H1 (cell line): ENCODE measurements around the gene YPEL2. TPM values are rescaled to one million over a fixed set of nuclear protein-coding genes. Genes with fewer than 3 reads are reported as not detected.

ENCODE experiments used
- CTCF ChIA-PET: fragments of 300-600 bp; sonication (Branson Sonifier 250); formaldehyde crosslinking; loops from one replicate; lab custom pipeline; 2021; ENCODE audit not compliant: partially characterized antibody; lab: Charles Lee
- POLR2A ChIA-PET: fragments of 300-600 bp; sonication (Branson Sonifier 250); formaldehyde crosslinking; loops from one replicate; lab custom pipeline; 2021; ENCODE audit warnings: inconsistent platforms; ENCODE audit not compliant: partially characterized antibody; lab: Charles Lee
- DNase-seq, 2 experiments: peaks; one replicate each; pipeline versions ENCODE4 v3.0.0 to v3.0.0-alpha.2; 2010 to 2022; ENCODE audit warnings: low spot score in 2 of 2, low read depth in 1 of 2, mixed read lengths in 1 of 2
- FAIRE-seq: peaks from 2 replicates; lab custom pipeline; 2011; peaks lifted over from hg19 to GRCh38; lab: Jason Lieb, UNC
- H2AFZ ChIP-seq: 2 replicates; pipeline ENCODE4 v1.8.1; 2012; ENCODE audit warnings: low read length, inconsistent platforms
- H2AK5ac ChIP-seq: 2 replicates; pipeline ENCODE4 v1.6.1; 2013; ENCODE audit warnings: low read depth, low read length
- H2BK120ac ChIP-seq: replicated peaks from 2 replicates; pipeline ENCODE3; 2013; ENCODE audit warnings: low read depth, low read length, inconsistent platforms
- H2BK12ac ChIP-seq: 2 replicates; pipeline ENCODE4 v1.6.1; 2013; ENCODE audit warnings: low read depth, low read length
- H2BK15ac ChIP-seq: 2 replicates; pipeline ENCODE4 v1.6.1; 2013; ENCODE audit warnings: low read length
- H2BK20ac ChIP-seq: 2 replicates; pipeline ENCODE4 v1.6.1; 2013; ENCODE audit warnings: low read length
- H2BK5ac ChIP-seq: 2 replicates; pipeline ENCODE4 v1.6.1; 2013; ENCODE audit warnings: low read depth, low read length
- H3K14ac ChIP-seq: 2 replicates; pipeline ENCODE4 v1.6.1; 2013; ENCODE audit warnings: inconsistent platforms; ENCODE audit not compliant: insufficient read length
- H3K18ac ChIP-seq: 2 replicates; pipeline ENCODE4 v1.6.1; 2013; ENCODE audit warnings: low read length; ENCODE audit errors: extremely low read depth
- H3K23ac ChIP-seq: 2 replicates; pipeline ENCODE4 v1.6.1; 2013; ENCODE audit warnings: inconsistent platforms; ENCODE audit not compliant: insufficient read length
- H3K23me2 ChIP-seq: 2 replicates; pipeline ENCODE4 v1.6.1; 2013; ENCODE audit warnings: low read depth, low read length
- H3K27ac ChIP-seq: 2 replicates; pipeline ENCODE4 v1.6.1; 2011; ENCODE audit warnings: low read depth, low read length, inconsistent platforms
- H3K27me3 ChIP-seq, 4 experiments: replicated peaks in 1 of 4; 1 replicate in 1 of 4; 2 replicates in 3 of 4; pipeline versions ENCODE4 v1.6.1 to v1.8.1; 2011 to 2013; ENCODE audit warnings: low read length in 3 of 4, mild to moderate bottlenecking in 3 of 4, inconsistent platforms in 2 of 4, mixed read lengths in 2 of 4, moderate library complexity in 1 of 4; ENCODE audit not compliant: control insufficient read depth in 3 of 4, insufficient read depth in 3 of 4; ENCODE audit errors: extremely low read depth in 1 of 4
- H3K36me3 ChIP-seq, 4 experiments: 2 replicates each; pipeline versions ENCODE4 v1.6.1 to v1.8.1; 2011 to 2013; ENCODE audit warnings: mild to moderate bottlenecking in 4 of 4, low read length in 3 of 4, moderate library complexity in 2 of 4, control low read depth in 1 of 4, inconsistent platforms in 1 of 4; ENCODE audit not compliant: insufficient read depth in 4 of 4, control insufficient read depth in 2 of 4
- H3K4ac ChIP-seq: replicated peaks from 2 replicates; pipeline ENCODE3; 2013; ENCODE audit warnings: low read length, low read depth, mixed read lengths, inconsistent platforms; ENCODE audit not compliant: insufficient read length
- H3K4me1 ChIP-seq, 4 experiments: replicated peaks in 1 of 4; 1 replicate in 1 of 4; 2 replicates in 3 of 4; pipeline versions ENCODE4 v1.6.1 to v1.8.1; 2011 to 2013; ENCODE audit warnings: low read length in 3 of 4, inconsistent platforms in 2 of 4, mixed read lengths in 1 of 4; ENCODE audit not compliant: insufficient read depth in 4 of 4, control insufficient read depth in 3 of 4
- H3K4me2 ChIP-seq, 2 experiments: 2 replicates each; pipeline versions ENCODE4 v1.6.1 to v1.8.1; 2011 to 2013; ENCODE audit warnings: low read depth in 2 of 2, low read length in 2 of 2, control low read depth in 1 of 2, inconsistent platforms in 1 of 2, mild to moderate bottlenecking in 1 of 2; ENCODE audit not compliant: insufficient read depth in 1 of 2
- H3K4me3 ChIP-seq, 4 experiments: fragments of 200-600, 300-600 bp in 1 of 4; sonication (generic), shearing (Covaris generic), sonication (Bioruptor Twin) in 1 of 4; 2 replicates each; pipeline versions ENCODE4 v1.5.1 to v1.8.1; 2011 to 2016; ENCODE audit warnings: low read length in 4 of 4, low read depth in 3 of 4, control low read depth in 2 of 4, inconsistent platforms in 2 of 4, mild to moderate bottlenecking in 2 of 4, mixed read lengths in 1 of 4, moderate library complexity in 1 of 4; ENCODE audit not compliant: insufficient read depth in 2 of 4; ENCODE audit errors: extremely low read depth in 1 of 4
- H3K56ac ChIP-seq: replicated peaks from 2 replicates; pipeline ENCODE3; 2013; ENCODE audit warnings: low read depth, mild to moderate bottlenecking, mixed read lengths, low read length, inconsistent platforms; ENCODE audit not compliant: insufficient read length
- H3K79me1 ChIP-seq: 2 replicates; pipeline ENCODE4 v1.6.1; 2013; ENCODE audit warnings: low read depth, low read length, control low read depth
- H3K79me2 ChIP-seq, 2 experiments: 2 replicates each; pipeline versions ENCODE4 v1.6.1 to v1.8.1; 2012 to 2013; ENCODE audit warnings: low read length in 2 of 2, mild to moderate bottlenecking in 2 of 2, inconsistent platforms in 1 of 2; ENCODE audit not compliant: insufficient read depth in 2 of 2, control insufficient read depth in 1 of 2
- H3K9ac ChIP-seq, 4 experiments: replicated peaks in 1 of 4; 1 replicate in 1 of 4; 2 replicates in 3 of 4; pipeline versions ENCODE4 v1.6.1 to v1.8.1; 2011 to 2013; ENCODE audit warnings: low read depth in 3 of 4, low read length in 3 of 4, control low read depth in 2 of 4, mild to moderate bottlenecking in 2 of 4, moderate library complexity in 2 of 4, inconsistent platforms in 1 of 4; ENCODE audit errors: extremely low read depth in 1 of 4
- H3K9me3 ChIP-seq, 2 experiments: 2 replicates each; pipeline versions ENCODE4 v1.6.1 to v1.8.1; 2012 to 2013; ENCODE audit warnings: mild to moderate bottlenecking in 2 of 2, moderate library complexity in 2 of 2, control low read depth in 1 of 2, inconsistent platforms in 1 of 2, low read depth in 1 of 2, low read length in 1 of 2, mixed read lengths in 1 of 2; ENCODE audit not compliant: insufficient read depth in 2 of 2
- H4K20me1 ChIP-seq, 2 experiments: replicated peaks in 1 of 2; 2 replicates each; pipeline versions ENCODE3 to v1.8.1; 2011 to 2013; ENCODE audit warnings: inconsistent platforms in 2 of 2, low read length in 2 of 2, mild to moderate bottlenecking in 1 of 2; ENCODE audit not compliant: insufficient read depth in 2 of 2, control insufficient read depth in 1 of 2
- H4K5ac ChIP-seq: 2 replicates; pipeline ENCODE4 v1.6.1; 2013; ENCODE audit warnings: low read length, low read depth, mixed read lengths, inconsistent platforms; ENCODE audit not compliant: insufficient read length
- H4K8ac ChIP-seq: 2 replicates; pipeline ENCODE4 v1.8.0; 2013; ENCODE audit warnings: mild to moderate bottlenecking, moderate library complexity, low read length, inconsistent platforms; ENCODE audit not compliant: insufficient read depth; ENCODE audit errors: extremely low read depth
- H4K91ac ChIP-seq: replicated peaks from 2 replicates; pipeline ENCODE3; 2013; ENCODE audit warnings: low read length, mixed read lengths, inconsistent platforms; ENCODE audit not compliant: insufficient read length
- BCL11A ChIP-seq, 2 experiments: IDR thresholded peaks; one replicate each; pipeline ENCODE4 v1.6.1; 2011; ENCODE audit warnings: low read depth in 2 of 2, low read length in 2 of 2, mild to moderate bottlenecking in 2 of 2
- CHD1 ChIP-seq: IDR thresholded peaks from 2 replicates; pipeline ENCODE4 v1.6.1; 2012; ENCODE audit warnings: low read depth, low read length, improper control_type of control experiment
- CREB1 ChIP-seq: IDR thresholded peaks from 2 replicates; pipeline ENCODE4 v1.6.1; 2012; ENCODE audit warnings: inconsistent platforms
- GTF2F1 ChIP-seq: IDR thresholded peaks from 2 replicates; pipeline ENCODE4 v1.6.1; 2012; ENCODE audit warnings: low read depth, low read length, improper control_type of control experiment, borderline replicate concordance
- JUN ChIP-seq: IDR thresholded peaks from 2 replicates; pipeline ENCODE4 v1.6.1; 2011; ENCODE audit warnings: low read depth, mild to moderate bottlenecking, improper control_type of control experiment, low read length
- KDM5A ChIP-seq: fragments of 200-600 bp; IDR thresholded peaks from 2 replicates; pipeline ENCODE4 v1.7.1; 2012; ENCODE audit warnings: mild to moderate bottlenecking, low read length, inconsistent platforms, mixed read lengths
- NRF1 ChIP-seq: IDR thresholded peaks from 2 replicates; pipeline ENCODE4 v1.6.1; 2011; ENCODE audit warnings: mild to moderate bottlenecking, low read depth, low read length, improper control_type of control experiment
- PHF8 ChIP-seq: fragments of 200-600 bp; sonication (generic); conservative IDR thresholded peaks from 2 replicates; pipeline ENCODE4 v1.7.1; 2012; ENCODE audit warnings: low read depth, mild to moderate bottlenecking, inconsistent platforms, low read length, moderate library complexity
- POLR2A ChIP-seq, 2 experiments: IDR thresholded peaks; 1 replicate in 1 of 2; 2 replicates in 1 of 2; pipeline ENCODE4 v1.6.1; 2011; ENCODE audit warnings: low read depth in 2 of 2, low read length in 2 of 2, mild to moderate bottlenecking in 2 of 2; ENCODE audit errors: control extremely low read depth in 1 of 2
- POLR2AphosphoS5 ChIP-seq: IDR thresholded peaks from 2 replicates; pipeline ENCODE4 v1.6.1; 2011; ENCODE audit warnings: low read depth, low read length
- RFX5 ChIP-seq: IDR thresholded peaks from 2 replicates; pipeline ENCODE4 v1.6.1; 2011; ENCODE audit warnings: low read depth, low read length, improper control_type of control experiment, borderline replicate concordance
- SAP30 ChIP-seq: fragments of 300-600 bp; sonication (generic); IDR thresholded peaks from 2 replicates; pipeline ENCODE4 v1.7.1; 2012; ENCODE audit warnings: low read length, moderate library complexity, mild to moderate bottlenecking, inconsistent platforms; ENCODE audit not compliant: insufficient read depth, insufficient replicate concordance
- ZNF274 ChIP-seq: IDR thresholded peaks from 2 replicates; pipeline ENCODE4 v1.7.0; 2012; ENCODE audit warnings: low read length, borderline replicate concordance; ENCODE audit errors: extremely low read depth
- WGBS, 2 experiments: shearing (Covaris generic) in 1 of 2; methylation state at CpG; one replicate each; pipeline versions ENCODE4 v1.1.6 to v1.1.7; 2013 to 2015; ENCODE audit warnings: low lambda C conversion rate in 2 of 2, mixed read lengths in 2 of 2, inconsistent platforms in 1 of 2, low coverage in 1 of 2, missing lambda C conversion rate in 1 of 2; ENCODE audit not compliant: insufficient replicate concordance in 2 of 2, insufficient coverage in 1 of 2, insufficient read length in 1 of 2; ENCODE audit errors: extremely low coverage in 1 of 2, missing lambda C conversion rate in 1 of 2; 5-methylcytosine and 5-hydroxymethylcytosine counted together
- polyA plus RNA-seq, 7 experiments: library from polyadenylated mRNA; depleted of rRNA in 3 of 7; stranded (reverse) in 5 of 7; unstranded in 2 of 7; fragments of >200 nt in 5 of 7; fragments of 200-250 nt in 2 of 7; gene quantifications; 1 replicate in 5 of 7; 2 replicates in 1 of 7; 4 replicates in 1 of 7; pipeline versions ENCODE4 v1.2.1 to v1.2.3, GENCODE V29; 2011 to 2013; ENCODE audit warnings: missing spikeins in 2 of 7, mixed read lengths in 2 of 7
- total RNA-seq: library from RNA; stranded (reverse); fragmentation: NEBNext Ultra II Directional; extraction: Animal tissue kit (Norgen Biotek cat#: 25700); gene quantifications from 2 replicates; pipeline ENCODE4 v1.2.1, GENCODE V29; 2021
- TF ChIP-seq, protein P1 (sequence below): IDR thresholded peaks from 2 replicates; pipeline ENCODE4 v1.6.1; 2011; ENCODE audit warnings: low read depth, mild to moderate bottlenecking, low read length; ENCODE audit not compliant: insufficient read depth

Gene YPEL2
- total and polyA plus RNA-seq, 2 of the 8 experiments (the other 6 are each of a cell fraction or from before 2014, with no cell fraction given): 1.6 to 3.5 TPM

DNA sequence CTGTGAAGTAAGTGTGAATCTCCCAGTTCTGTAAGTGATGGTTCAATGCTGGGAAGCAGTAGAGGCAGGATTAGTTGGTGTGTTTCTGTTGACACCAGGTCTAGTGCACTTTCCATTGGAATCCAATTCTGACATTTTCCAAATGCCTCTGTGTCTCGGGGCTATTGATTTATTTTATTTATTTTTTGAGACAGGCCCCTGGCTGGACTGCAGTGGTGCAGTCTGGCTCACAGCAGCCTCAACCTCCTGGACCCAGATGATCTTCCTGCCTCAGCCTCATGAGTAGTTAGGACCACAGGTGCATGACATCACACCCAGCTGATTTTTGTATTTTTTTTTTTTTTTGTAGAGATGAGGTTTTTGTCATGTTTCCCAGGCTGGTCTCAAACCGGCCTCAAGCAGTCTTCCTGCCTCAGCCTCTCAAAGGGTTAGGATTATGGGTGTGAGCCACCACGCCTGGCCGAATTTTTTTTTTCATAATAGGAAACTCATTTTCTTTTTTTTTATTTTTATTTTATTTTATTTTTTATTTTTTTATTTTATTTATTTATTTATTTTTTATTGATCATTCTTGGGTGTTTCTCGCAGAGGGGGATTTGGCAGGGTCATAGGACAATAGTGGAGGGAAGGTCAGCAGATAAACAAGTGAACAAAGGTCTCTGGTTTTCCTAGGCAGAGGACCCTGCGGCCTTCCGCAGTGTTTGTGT, 61.7 kb downstream of the YPEL2 start:
- Histone ChIP-seq H2AK5ac (no peak overlapping the region), H3K27ac (no peak overlapping the region), H3K4me1 (no peaks in the 10 kb centered on the region), H3K23ac (no peak overlapping the region), H3K9ac (no peak overlapping the region), H3K18ac (no peak overlapping the region), H3K4ac (no peak overlapping the region), H3K79me1 (no peaks in the 10 kb centered on the region), H4K8ac (no peak overlapping the region), H3K4me3 (no peak overlapping the region), H2BK20ac (no peak overlapping the region), H4K5ac (no peak overlapping the region), H2BK12ac (no peak overlapping the region), H4K91ac (no peak overlapping the region), H3K9me3 (peaks cover 4 to 14% of the 10 kb centered on the region in 2 experiments; a peak in 2 of 4 replicates), H3K79me2 (no peaks in the 10 kb centered on the region), H3K36me3 (peaks cover 0 to 5% (median 2%) of the 10 kb centered on the region in 4 experiments; a peak in 4 of 8 replicates), H2BK5ac (no peak overlapping the region), H2BK15ac (no peak overlapping the region), H3K27me3 (no peaks in the 10 kb centered on the region), H3K14ac (no peak overlapping the region), H3K4me2 (no peak overlapping the region), H3K23me2 (no peaks in the 10 kb centered on the region), H3K56ac (no peak overlapping the region), H4K20me1 (no peaks in the 10 kb centered on the region), H2BK120ac (no peak overlapping the region), H2AFZ (no peak overlapping the region)
- FAIRE-seq (no peak), DNase-seq (no peak)
- 89% methylated on average over 5 of the region's 7 CpGs; no CpG with 5 or more reads in 1 of the 2 experiments for WGBS, 2 experiments
- CTCF ChIA-PET: no interaction called here
- POLR2A ChIA-PET: no interaction called here
- no peak for TF ChIP-seq BCL11A (IDR thresholded peaks at IDR 0.05; ENCODE audit: low read depth in 2 of 2, low read length in 2 of 2)
- no peak for TF ChIP-seq CHD1
- no peak for TF ChIP-seq POLR2AphosphoS5
- no peak for TF ChIP-seq POLR2A (IDR thresholded peaks at IDR 0.05; ENCODE audit: control extremely low read depth in 1 of 2, low read depth in 2 of 2, low read length in 2 of 2)
- no peak for TF ChIP-seq ZNF274
- TF ChIP-seq KDM5A: no peak
- TF ChIP-seq PHF8: no peak
- no peak for TF ChIP-seq JUN
- TF ChIP-seq, protein P1, sequence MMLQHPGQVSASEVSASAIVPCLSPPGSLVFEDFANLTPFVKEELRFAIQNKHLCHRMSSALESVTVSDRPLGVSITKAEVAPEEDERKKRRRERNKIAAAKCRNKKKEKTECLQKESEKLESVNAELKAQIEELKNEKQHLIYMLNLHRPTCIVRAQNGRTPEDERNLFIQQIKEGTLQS: no peak
- no peak for TF ChIP-seq RFX5
- no peak for TF ChIP-seq NRF1
- no peak for TF ChIP-seq CREB1
- TF ChIP-seq SAP30: no peak
- TF ChIP-seq GTF2F1: no peak
